Measurements from ENCODE around the gene DLG5. TPM values are rescaled to one million over a fixed set of nuclear protein-coding genes. Genes with fewer than 3 reads are reported as not detected.

The DLG5 gene
- total RNA-seq, 1 experiment from 2014 or later = 69.7 TPM

- DNase-seq = no peak
- Mint-ChIP-seq H3K27ac (ENCODE audit: unreplicated experiment) (no peak overlapping the region), H3K4me3 (ENCODE audit: unreplicated experiment) (no peak overlapping the region), H3K27me3 (ENCODE audit: insufficient read depth, unreplicated experiment) (no peaks in the 10 kb centered on the region), H3K4me1 (ENCODE audit: low read depth, unreplicated experiment) (no peaks in the 10 kb centered on the region), H3K36me3 (ENCODE audit: insufficient read depth, unreplicated experiment) (peaks cover 69% of the 10 kb centered on the region), H3K9me3 (ENCODE audit: unreplicated experiment) (no peaks in the 10 kb centered on the region)
- Histone ChIP-seq H3K27me3 (replicated peaks; ENCODE audit: control insufficient read depth, insufficient read depth, low read length) (no peaks in the 10 kb centered on the region), H3K4me3 (ENCODE audit: low read depth, low read length) (no peak overlapping the region), H3K9me3 (no peaks in the 10 kb centered on the region), H3K4me1 (peaks cover 5% of the 10 kb centered on the region; the same call in 1 of the 2 replicates), H3K36me3 (ENCODE audit: control insufficient read depth, insufficient read depth, low read length) (peaks cover 5% of the 10 kb centered on the region)
- POLR2A ChIA-PET = no interaction called here
- CTCF ChIA-PET = no interaction called here
- intact Hi-C loops (cut with micrococcal nuclease; ENCODE audit: unreplicated experiment) = no loop called here
- TF ChIP-seq CTCF (IDR thresholded peaks at IDR 0.05; ENCODE audit: insufficient read depth in 1 of 2, low read depth in 1 of 2, low read length in 1 of 2, severe bottlenecking in 1 of 2, unreplicated experiment in 1 of 2) = no peak
- BruUV-seq (replicated peaks) = no TSS peak
Observed at GRCh38 chr10:77827366-77827765, 99.2 kb downstream of the DLG5 start.

GRCh38 chr10:77825965-77826364 is 100.6 kb downstream of the DLG5 start:
- Histone ChIP-seq H3K4me3 (ENCODE audit: low read depth, low read length) (no peak overlapping the region), H3K9me3 (no peaks in the 10 kb centered on the region), H3K27me3 (replicated peaks; ENCODE audit: control insufficient read depth, insufficient read depth, low read length) (no peaks in the 10 kb centered on the region), H3K36me3 (ENCODE audit: control insufficient read depth, insufficient read depth, low read length) (peaks cover 4% of the 10 kb centered on the region), H3K4me1 (peaks cover 5% of the 10 kb centered on the region; the same call in 1 of the 2 replicates)
- POLR2A ChIA-PET = no interaction called here
- Mint-ChIP-seq H3K4me3 (ENCODE audit: unreplicated experiment) (no peak overlapping the region), H3K9me3 (ENCODE audit: unreplicated experiment) (no peaks in the 10 kb centered on the region), H3K27me3 (ENCODE audit: insufficient read depth, unreplicated experiment) (no peaks in the 10 kb centered on the region), H3K36me3 (ENCODE audit: insufficient read depth, unreplicated experiment) (peaks cover 70% of the 10 kb centered on the region), H3K4me1 (ENCODE audit: low read depth, unreplicated experiment) (no peaks in the 10 kb centered on the region), H3K27ac (ENCODE audit: unreplicated experiment) (no peak overlapping the region)
- intact Hi-C loops (cut with micrococcal nuclease; ENCODE audit: unreplicated experiment) = no loop called here
- DNase-seq = no peak
- CTCF ChIA-PET = no interaction called here
- no TSS peak for BruUV-seq (replicated peaks)
- no peak for TF ChIP-seq CTCF (IDR thresholded peaks at IDR 0.05; ENCODE audit: insufficient read depth in 1 of 2, low read depth in 1 of 2, low read length in 1 of 2, severe bottlenecking in 1 of 2, unreplicated experiment in 1 of 2)

GRCh38 chr10:77824908-77825307 is 101.6 kb downstream of the DLG5 start:
- no peaks in the 10 kb centered on the region for H3K27me3 ChIP-seq (replicated peaks; ENCODE audit: control insufficient read depth, insufficient read depth, low read length)

More at GRCh38 chr10:77824908-77825307, 101.6 kb downstream of the DLG5 start:
- H3K4me3 ChIP-seq (ENCODE audit: low read depth, low read length) = no peak overlapping the region
- intact Hi-C loops (cut with micrococcal nuclease; ENCODE audit: unreplicated experiment) = no loop called here
- peaks cover 5% of the 10 kb centered on the region; the same call in 1 of the 2 replicates for H3K4me1 ChIP-seq
- H3K27ac Mint-ChIP-seq (ENCODE audit: unreplicated experiment) = no peak overlapping the region
- H3K9me3 ChIP-seq = no peaks in the 10 kb centered on the region
- no peaks in the 10 kb centered on the region for H3K4me1 Mint-ChIP-seq (ENCODE audit: low read depth, unreplicated experiment)
- H3K4me3 Mint-ChIP-seq (ENCODE audit: unreplicated experiment) = no peak overlapping the region
- no peak for TF ChIP-seq CTCF (IDR thresholded peaks at IDR 0.05; ENCODE audit: insufficient read depth in 1 of 2, low read depth in 1 of 2, low read length in 1 of 2, severe bottlenecking in 1 of 2, unreplicated experiment in 1 of 2)
- DNase-seq = no peak
- ChIA-PET POLR2A (no interaction called here), CTCF (no interaction called here)
- no TSS peak for BruUV-seq (replicated peaks)
- peaks cover 4% of the 10 kb centered on the region for H3K36me3 ChIP-seq (ENCODE audit: control insufficient read depth, insufficient read depth, low read length)
- no peaks in the 10 kb centered on the region for H3K27me3 Mint-ChIP-seq (ENCODE audit: insufficient read depth, unreplicated experiment)
- no peaks in the 10 kb centered on the region for H3K9me3 Mint-ChIP-seq (ENCODE audit: unreplicated experiment)
- H3K36me3 Mint-ChIP-seq (ENCODE audit: insufficient read depth, unreplicated experiment) = peaks cover 70% of the 10 kb centered on the region

Data from Caco-2 (cell line).